Neural cell (in vitro differentiated cells): ENCODE data around the gene FHAD1. TPM values are rescaled to one million over a fixed set of nuclear protein-coding genes. Genes with fewer than 3 reads are reported as not detected.

Experiments used
- H2AFZ ChIP-seq: fragments of 200-600, 300-800 bp; sonication (generic), shearing (Covaris generic); 2 replicates; pipeline ENCODE4 v1.6.0; 2014; ENCODE audit warnings: low read depth, mild to moderate bottlenecking, antibody characterized with exemption, low read length, moderate library complexity
- H3F3A ChIP-seq: fragments of 200-600 bp; shearing (Covaris generic); 2 replicates; pipeline ENCODE4 v1.6.1; 2016; ENCODE audit warnings: mild to moderate bottlenecking, moderate library complexity, mixed read lengths, antibody characterized with exemption, low read length; ENCODE audit not compliant: insufficient read depth, poor library complexity, severe bottlenecking
- H3K27ac ChIP-seq: fragments of 200-600, 300-800 bp; sonication (generic), shearing (Covaris generic); 2 replicates; pipeline ENCODE4 v1.5.1; 2014; ENCODE audit warnings: mild to moderate bottlenecking, low read length, moderate library complexity
- H3K27me3 ChIP-seq: fragments of 300-800, 200-600 bp; sonication (generic), shearing (Covaris generic); 2 replicates; pipeline ENCODE4 v1.6.0; 2014; ENCODE audit warnings: mild to moderate bottlenecking, low read depth, low read length, moderate library complexity; ENCODE audit not compliant: insufficient read depth
- H3K36me3 ChIP-seq: fragments of 300-800, 200-600 bp; sonication (generic), shearing (Covaris generic); 2 replicates; pipeline ENCODE4 v1.5.1; 2014; ENCODE audit warnings: mild to moderate bottlenecking, antibody characterized with exemption, low read length, moderate library complexity; ENCODE audit not compliant: insufficient read depth
- H3K4me2 ChIP-seq: fragments of 300-800, 200-600 bp; sonication (generic), shearing (Covaris generic); 2 replicates; pipeline ENCODE4 v1.6.0; 2014; ENCODE audit warnings: mild to moderate bottlenecking, low read length
- H3K4me3 ChIP-seq: fragments of 300-800, 200-600 bp; sonication (generic), shearing (Covaris generic); 2 replicates; pipeline ENCODE4 v1.5.1; 2014; ENCODE audit warnings: mild to moderate bottlenecking, low read length, moderate library complexity
- H3K79me2 ChIP-seq: fragments of 200-600 bp; shearing (Covaris generic); replicated peaks from 2 replicates; pipeline ENCODE4 v1.6.0; 2014; ENCODE audit warnings: mild to moderate bottlenecking, low read length, moderate library complexity; ENCODE audit not compliant: insufficient read depth
- H3K9ac ChIP-seq: fragments of 300-800, 200-600 bp; sonication (generic), shearing (Covaris generic); 2 replicates; pipeline ENCODE4 v1.6.1; 2016; ENCODE audit warnings: mild to moderate bottlenecking, low read length, mixed read lengths
- H3K9me2 ChIP-seq: fragments of 200-600 bp; shearing (Covaris generic); 2 replicates; pipeline ENCODE4 v1.6.1; 2016; ENCODE audit warnings: mild to moderate bottlenecking, low read length, mixed read lengths; ENCODE audit not compliant: insufficient read depth
- H3K9me3 ChIP-seq: fragments of 200-600, 300-800 bp; sonication (generic), shearing (Covaris generic); 2 replicates; pipeline ENCODE4 v1.6.1; 2016; ENCODE audit warnings: mild to moderate bottlenecking, mixed run types, low read length, moderate library complexity, mixed read lengths
- H4K20me1 ChIP-seq: fragments of 200-600 bp; shearing (Covaris generic); 2 replicates; pipeline ENCODE4 v1.6.1; 2016; ENCODE audit warnings: mild to moderate bottlenecking, mixed run types; ENCODE audit not compliant: insufficient read depth
- EP300 ChIP-seq: fragments of 450-650 bp; conservative IDR thresholded peaks from 2 replicates; pipeline ENCODE4 v1.6.1; 2014; ENCODE audit warnings: antibody characterized with exemption, mild to moderate bottlenecking, moderate library complexity; ENCODE audit not compliant: poor library complexity, severe bottlenecking
- EZH2 ChIP-seq: fragments of 200-600, 300-800 bp; shearing (Covaris generic), sonication (generic); IDR thresholded peaks from 2 replicates; pipeline ENCODE4 v1.6.1; 2014; ENCODE audit warnings: antibody characterized with exemption, low read length, borderline replicate concordance, mild to moderate bottlenecking; ENCODE audit not compliant: insufficient read depth, poor library complexity, severe bottlenecking
- MXI1 ChIP-seq: fragments of 450-650 bp; conservative IDR thresholded peaks from 2 replicates; pipeline ENCODE4 v1.6.1; 2014; ENCODE audit warnings: antibody characterized with exemption, mild to moderate bottlenecking; ENCODE audit not compliant: poor library complexity, severe bottlenecking
- POLR2AphosphoS5 ChIP-seq: IDR thresholded peaks from 2 replicates; pipeline ENCODE4 v1.6.1; 2012
- RAD21 ChIP-seq: fragments of 450-650 bp; conservative IDR thresholded peaks from 2 replicates; pipeline ENCODE4 v1.6.1; 2014; ENCODE audit warnings: antibody characterized with exemption, mild to moderate bottlenecking, moderate library complexity
- SMC3 ChIP-seq: fragments of 450-650 bp; conservative IDR thresholded peaks from 2 replicates; pipeline ENCODE4 v1.6.1; 2014; ENCODE audit warnings: antibody characterized with exemption, mild to moderate bottlenecking, moderate library complexity; ENCODE audit not compliant: poor library complexity
- TAF1 ChIP-seq: IDR thresholded peaks from 2 replicates; pipeline ENCODE4 v1.6.1; 2012; ENCODE audit warnings: low read depth
- polyA plus RNA-seq: library from polyadenylated mRNA; depleted of rRNA; stranded (reverse); fragments of >200 nt; gene quantifications from 2 replicates; pipeline ENCODE4 v1.2.3, GENCODE V29; 2014
- TF ChIP-seq, protein P1 (sequence below): fragments of 450-650 bp; IDR thresholded peaks from 2 replicates; pipeline ENCODE4 v1.5.1; 2014; ENCODE audit warnings: antibody characterized with exemption, mild to moderate bottlenecking, moderate library complexity; ENCODE audit not compliant: poor library complexity, severe bottlenecking
- TF ChIP-seq, protein P2 (sequence below): IDR thresholded peaks from 2 replicates; pipeline ENCODE4 v1.6.1; 2012; ENCODE audit warnings: borderline replicate concordance

Gene FHAD1
- polyA plus RNA-seq, 1 donor from 2014 or later: 0.46 TPM

DNA sequence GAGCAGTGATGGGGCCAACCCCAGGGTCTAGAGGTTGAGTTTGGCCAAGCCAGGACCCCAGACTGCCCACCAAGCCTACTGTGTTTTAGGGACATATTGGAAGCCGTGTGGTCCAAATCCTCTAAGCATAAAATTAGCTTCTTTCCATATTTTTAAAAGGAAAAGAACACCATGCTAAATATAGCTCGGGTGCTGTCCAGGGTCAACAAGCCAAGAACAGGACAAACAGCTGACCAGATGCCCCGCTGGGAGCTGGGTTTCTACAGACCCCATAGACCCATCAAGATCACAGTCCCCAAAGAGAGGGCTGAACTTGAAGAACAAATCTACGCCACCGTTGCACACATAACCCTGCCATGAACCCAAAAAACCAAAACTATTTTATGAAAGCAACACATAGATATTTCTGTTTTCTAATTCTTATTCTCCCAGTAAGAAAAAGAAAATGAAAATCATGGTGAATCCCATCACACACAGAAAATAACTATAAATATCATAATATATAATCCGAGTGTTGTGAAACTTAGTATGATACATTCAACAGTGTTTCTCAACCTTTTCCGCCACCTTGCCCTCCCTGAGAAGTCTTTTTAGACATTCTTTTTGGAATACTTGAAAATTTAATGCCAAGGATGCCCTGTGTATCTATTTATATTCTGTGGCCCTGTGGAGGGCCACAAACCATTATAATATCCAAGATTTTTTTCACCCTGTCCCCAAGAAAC lies 36.2 kb upstream of the FHAD1 start:
- TF ChIP-seq MXI1 (no peak), TAF1 (no peak), POLR2AphosphoS5 (no peak), EP300 (no peak), RAD21 (no peak), SMC3 (no peak), EZH2 (no peak)
- TF ChIP-seq, protein P1, sequence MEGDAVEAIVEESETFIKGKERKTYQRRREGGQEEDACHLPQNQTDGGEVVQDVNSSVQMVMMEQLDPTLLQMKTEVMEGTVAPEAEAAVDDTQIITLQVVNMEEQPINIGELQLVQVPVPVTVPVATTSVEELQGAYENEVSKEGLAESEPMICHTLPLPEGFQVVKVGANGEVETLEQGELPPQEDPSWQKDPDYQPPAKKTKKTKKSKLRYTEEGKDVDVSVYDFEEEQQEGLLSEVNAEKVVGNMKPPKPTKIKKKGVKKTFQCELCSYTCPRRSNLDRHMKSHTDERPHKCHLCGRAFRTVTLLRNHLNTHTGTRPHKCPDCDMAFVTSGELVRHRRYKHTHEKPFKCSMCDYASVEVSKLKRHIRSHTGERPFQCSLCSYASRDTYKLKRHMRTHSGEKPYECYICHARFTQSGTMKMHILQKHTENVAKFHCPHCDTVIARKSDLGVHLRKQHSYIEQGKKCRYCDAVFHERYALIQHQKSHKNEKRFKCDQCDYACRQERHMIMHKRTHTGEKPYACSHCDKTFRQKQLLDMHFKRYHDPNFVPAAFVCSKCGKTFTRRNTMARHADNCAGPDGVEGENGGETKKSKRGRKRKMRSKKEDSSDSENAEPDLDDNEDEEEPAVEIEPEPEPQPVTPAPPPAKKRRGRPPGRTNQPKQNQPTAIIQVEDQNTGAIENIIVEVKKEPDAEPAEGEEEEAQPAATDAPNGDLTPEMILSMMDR: no peak
- TF ChIP-seq, protein P2, sequence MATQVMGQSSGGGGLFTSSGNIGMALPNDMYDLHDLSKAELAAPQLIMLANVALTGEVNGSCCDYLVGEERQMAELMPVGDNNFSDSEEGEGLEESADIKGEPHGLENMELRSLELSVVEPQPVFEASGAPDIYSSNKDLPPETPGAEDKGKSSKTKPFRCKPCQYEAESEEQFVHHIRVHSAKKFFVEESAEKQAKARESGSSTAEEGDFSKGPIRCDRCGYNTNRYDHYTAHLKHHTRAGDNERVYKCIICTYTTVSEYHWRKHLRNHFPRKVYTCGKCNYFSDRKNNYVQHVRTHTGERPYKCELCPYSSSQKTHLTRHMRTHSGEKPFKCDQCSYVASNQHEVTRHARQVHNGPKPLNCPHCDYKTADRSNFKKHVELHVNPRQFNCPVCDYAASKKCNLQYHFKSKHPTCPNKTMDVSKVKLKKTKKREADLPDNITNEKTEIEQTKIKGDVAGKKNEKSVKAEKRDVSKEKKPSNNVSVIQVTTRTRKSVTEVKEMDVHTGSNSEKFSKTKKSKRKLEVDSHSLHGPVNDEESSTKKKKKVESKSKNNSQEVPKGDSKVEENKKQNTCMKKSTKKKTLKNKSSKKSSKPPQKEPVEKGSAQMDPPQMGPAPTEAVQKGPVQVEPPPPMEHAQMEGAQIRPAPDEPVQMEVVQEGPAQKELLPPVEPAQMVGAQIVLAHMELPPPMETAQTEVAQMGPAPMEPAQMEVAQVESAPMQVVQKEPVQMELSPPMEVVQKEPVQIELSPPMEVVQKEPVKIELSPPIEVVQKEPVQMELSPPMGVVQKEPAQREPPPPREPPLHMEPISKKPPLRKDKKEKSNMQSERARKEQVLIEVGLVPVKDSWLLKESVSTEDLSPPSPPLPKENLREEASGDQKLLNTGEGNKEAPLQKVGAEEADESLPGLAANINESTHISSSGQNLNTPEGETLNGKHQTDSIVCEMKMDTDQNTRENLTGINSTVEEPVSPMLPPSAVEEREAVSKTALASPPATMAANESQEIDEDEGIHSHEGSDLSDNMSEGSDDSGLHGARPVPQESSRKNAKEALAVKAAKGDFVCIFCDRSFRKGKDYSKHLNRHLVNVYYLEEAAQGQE: no peak
- H3K9ac ChIP-seq: no peak overlapping the region
- no peak overlapping the region for H3K27ac ChIP-seq

DNA sequence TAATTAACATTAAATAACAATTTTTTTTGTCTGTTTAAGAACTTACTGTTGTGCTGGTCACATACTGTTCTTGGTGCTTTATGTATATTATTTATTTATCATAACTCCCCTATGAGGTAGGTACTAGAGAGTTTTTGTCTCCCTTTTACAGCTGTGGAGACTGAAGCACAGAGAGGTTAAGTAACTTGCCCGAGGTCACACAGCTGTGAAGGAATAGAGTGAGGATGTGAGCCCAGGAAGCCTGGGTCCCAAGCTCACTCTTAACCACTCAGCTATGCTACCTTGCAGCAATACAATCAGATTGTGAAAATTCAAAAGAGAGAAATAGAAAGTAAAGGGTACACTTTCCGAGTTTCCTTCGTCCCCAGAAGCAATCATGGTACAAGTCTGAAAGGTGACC lies 35.6 kb upstream of the FHAD1 start:
- Histone ChIP-seq H3F3A (no peaks in the 10 kb centered on the region), H3K4me3 (no peak overlapping the region), H3K79me2 (no peaks in the 10 kb centered on the region), H3K9ac (no peak overlapping the region), H3K27ac (no peak overlapping the region), H4K20me1 (no peaks in the 10 kb centered on the region), H3K27me3 (no peaks in the 10 kb centered on the region), H3K36me3 (no peaks in the 10 kb centered on the region), H3K4me2 (no peak overlapping the region), H3K9me2 (no peaks in the 10 kb centered on the region), H3K9me3 (no peaks in the 10 kb centered on the region), H2AFZ (no peak overlapping the region)
- TF ChIP-seq EZH2 (no peak), MXI1 (no peak), POLR2AphosphoS5 (no peak), EP300 (no peak), SMC3 (no peak), RAD21 (no peak), TAF1 (no peak)
- TF ChIP-seq, protein P1: no peak
- TF ChIP-seq, protein P2: no peak

More for the DNA sequence above, 36.2 kb upstream of the FHAD1 start:
- no peaks in the 10 kb centered on the region for H3K9me3 ChIP-seq
- H3F3A ChIP-seq: no peaks in the 10 kb centered on the region
- no peak overlapping the region for H2AFZ ChIP-seq
- H4K20me1 ChIP-seq: no peaks in the 10 kb centered on the region
- H3K36me3 ChIP-seq: no peaks in the 10 kb centered on the region
- no peak overlapping the region for H3K4me2 ChIP-seq
- no peak overlapping the region for H3K4me3 ChIP-seq
- no peaks in the 10 kb centered on the region for H3K27me3 ChIP-seq
- no peaks in the 10 kb centered on the region for H3K79me2 ChIP-seq
- H3K9me2 ChIP-seq: no peaks in the 10 kb centered on the region
